Measurements from ENCODE around the gene FZR1.
"Not testable (repeated sequence)": the region's sequence is repeated elsewhere in the genome, so short reads cannot be mapped to it uniquely, and the experiment has no call there.

The FZR1 gene

GRCh38 chr19:3506384-3507340 lies 551 bp downstream of the FZR1 start:
- in situ Hi-C loops (cut with HindIII; ENCODE audit: low pct_unique_long_range_greater_than_20kb, low sequenced_read_pairs) = no loop called here
- DNase-seq (ENCODE audit: low read depth in 1 of 2, low spot score in 1 of 2) = no peak
- no peak for TF ChIP-seq JUND (IDR thresholded peaks at IDR 0.05; ENCODE audit: low read depth)

GRCh38 chr19:3507371-3508120 lies 1.4 kb downstream of the FZR1 start:
- no peak for DNase-seq (ENCODE audit: low read depth in 1 of 2, low spot score in 1 of 2)
- in situ Hi-C loops (cut with HindIII; ENCODE audit: low pct_unique_long_range_greater_than_20kb, low sequenced_read_pairs) = no loop called here
- no peak for TF ChIP-seq JUND (IDR thresholded peaks at IDR 0.05; ENCODE audit: low read depth)

DNA sequence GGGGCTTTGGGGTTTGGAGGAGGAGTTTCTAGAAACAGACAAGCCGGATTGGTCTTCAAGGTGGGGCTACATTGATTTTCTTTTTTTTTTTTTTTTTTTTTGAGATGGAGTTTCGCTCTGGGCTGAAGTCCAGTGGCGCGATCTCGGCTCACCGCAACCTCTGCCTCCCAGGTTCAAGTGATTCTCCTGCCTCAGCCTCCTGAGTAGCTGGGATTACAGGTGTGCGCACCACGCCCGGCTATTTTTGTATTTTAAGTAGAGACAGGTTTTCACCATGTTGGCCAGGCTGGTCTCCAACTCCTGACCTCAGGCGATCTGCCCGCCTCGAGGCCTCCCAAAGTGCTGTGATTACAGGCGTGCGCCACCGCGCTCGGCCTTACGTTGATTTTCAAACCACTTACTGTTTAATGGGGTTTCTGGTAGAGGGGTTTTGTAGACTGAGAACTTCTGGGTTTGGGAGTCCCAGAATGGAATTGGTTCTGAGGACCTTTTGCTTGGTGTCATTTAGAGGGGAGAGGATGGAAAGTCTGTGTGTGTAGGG lies 2.1 kb downstream of the FZR1 start:
- in situ Hi-C loops (cut with HindIII; ENCODE audit: low pct_unique_long_range_greater_than_20kb, low sequenced_read_pairs) = not testable (repeated sequence)
- peak in 1 of 2 experiments; percentile 28 for DNase-seq (ENCODE audit: low read depth in 1 of 2, low spot score in 1 of 2)

DNA sequence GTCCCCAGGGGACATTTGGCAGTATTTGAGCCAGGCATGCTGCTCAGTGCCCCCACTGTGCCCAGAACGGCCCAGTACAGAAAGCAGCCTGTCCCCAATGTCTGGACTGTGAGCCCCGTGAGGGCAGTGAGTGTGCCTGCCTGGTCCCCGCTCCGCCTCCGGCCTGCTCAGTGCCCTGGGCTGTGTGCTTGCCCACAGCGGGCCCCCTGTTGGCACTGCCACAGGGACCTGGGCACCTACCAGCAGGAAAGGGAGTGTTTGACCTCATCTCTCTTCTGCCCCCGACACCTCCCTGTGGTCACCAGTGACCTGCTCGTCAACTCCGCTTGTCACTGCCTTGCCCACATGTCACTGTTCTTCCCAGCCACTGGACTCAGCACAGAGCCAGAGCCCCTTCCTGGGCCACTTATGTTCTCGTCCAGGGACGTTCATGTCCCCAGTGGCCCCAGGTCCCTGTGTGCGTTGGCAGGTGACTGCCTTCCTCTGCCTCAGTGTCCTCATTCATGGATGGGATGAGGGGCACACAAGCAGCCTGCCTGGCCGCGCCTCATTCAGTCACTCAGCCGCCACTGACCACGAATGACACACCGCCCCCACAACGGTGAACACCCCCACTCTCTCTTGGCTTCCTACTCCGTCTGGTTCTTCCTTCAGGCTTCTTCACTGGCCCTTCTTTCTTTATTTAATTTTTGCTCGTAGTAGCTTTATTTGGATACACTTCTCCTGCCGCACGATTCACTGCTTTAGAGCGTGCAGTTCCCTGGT lies 2.8 kb downstream of the FZR1 start:
- no peak for TF ChIP-seq JUND (IDR thresholded peaks at IDR 0.05; ENCODE audit: low read depth)
- in situ Hi-C loops (cut with HindIII; ENCODE audit: low pct_unique_long_range_greater_than_20kb, low sequenced_read_pairs) = no loop called here
- no peak for DNase-seq (ENCODE audit: low read depth in 1 of 2, low spot score in 1 of 2)

DNA sequence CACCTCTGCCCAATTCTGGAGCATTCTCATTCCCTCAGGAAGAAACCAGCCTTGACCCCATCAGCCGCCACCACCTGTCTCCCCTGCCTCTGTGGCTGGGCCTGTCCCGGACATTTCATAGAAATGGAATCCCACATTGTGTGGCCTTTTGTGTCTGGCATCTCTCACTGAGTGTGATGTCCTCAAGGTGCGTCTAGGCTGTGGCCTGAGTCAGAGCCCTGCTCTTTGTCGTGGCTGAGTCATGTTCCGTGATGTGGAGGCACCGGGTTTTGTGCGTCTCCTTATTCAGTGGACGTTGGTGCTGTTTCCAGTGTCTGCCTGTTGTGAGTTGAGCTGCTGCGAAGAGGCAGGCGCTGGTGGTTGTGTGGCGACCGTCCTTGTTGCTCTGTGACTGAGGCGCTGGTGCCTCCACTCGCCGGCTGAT lies 3.5 kb downstream of the FZR1 start:
- DNase-seq (ENCODE audit: low read depth in 1 of 2, low spot score in 1 of 2) = no peak
- TF ChIP-seq JUND (IDR thresholded peaks at IDR 0.05; ENCODE audit: low read depth) = no peak
- in situ Hi-C loops (cut with HindIII; ENCODE audit: low pct_unique_long_range_greater_than_20kb, low sequenced_read_pairs) = no loop called here

- no peak for DNase-seq (ENCODE audit: low read depth in 1 of 2, low spot score in 1 of 2)
- TF ChIP-seq JUND (IDR thresholded peaks at IDR 0.05; ENCODE audit: low read depth) = no peak
- in situ Hi-C loops (cut with HindIII; ENCODE audit: low pct_unique_long_range_greater_than_20kb, low sequenced_read_pairs) = no loop called here
These were observed 4.6 kb downstream of the FZR1 start for GRCh38 chr19:3510727-3511126.

DNA sequence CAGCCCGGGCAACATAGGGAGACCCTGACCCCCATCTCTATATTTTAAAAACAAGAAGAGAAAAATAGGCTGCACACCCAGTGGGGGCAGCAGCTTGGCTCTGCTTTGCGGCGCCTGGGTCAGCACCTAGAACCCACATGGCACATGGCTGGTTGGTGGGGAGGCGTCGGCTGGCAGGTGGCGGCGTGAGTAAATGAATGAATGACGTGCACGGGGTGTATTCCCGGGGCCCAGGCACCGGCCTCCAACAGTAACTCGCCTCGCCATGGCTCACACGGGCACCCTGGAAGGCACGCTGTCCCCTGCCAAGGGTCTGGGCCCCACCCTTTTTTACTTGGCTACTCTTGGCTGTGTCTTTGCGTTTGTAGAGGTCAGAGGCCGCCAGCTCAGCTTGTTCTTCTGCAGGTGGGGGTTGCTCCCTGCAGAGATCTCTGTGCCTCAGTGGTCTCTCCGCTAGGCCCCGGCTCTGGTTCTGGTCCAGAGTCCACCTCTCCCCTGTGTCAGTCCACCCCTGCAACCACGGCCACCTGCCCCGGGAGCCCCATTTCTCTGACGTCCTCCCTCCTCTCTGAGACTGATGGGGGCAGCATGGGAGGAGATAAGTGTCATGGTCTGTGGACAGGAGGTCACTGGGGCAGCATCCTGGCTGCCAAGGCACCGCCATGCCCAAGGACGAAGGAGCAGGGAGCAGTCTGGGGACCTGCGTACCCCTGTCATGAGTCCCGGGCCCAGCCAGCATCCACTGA lies 5.6 kb downstream of the FZR1 start:
- TF ChIP-seq JUND (IDR thresholded peaks at IDR 0.05; ENCODE audit: low read depth) = no peak
- no peak for DNase-seq (ENCODE audit: low read depth in 1 of 2, low spot score in 1 of 2)
- in situ Hi-C loops (cut with HindIII; ENCODE audit: low pct_unique_long_range_greater_than_20kb, low sequenced_read_pairs) = no loop called here

DNA sequence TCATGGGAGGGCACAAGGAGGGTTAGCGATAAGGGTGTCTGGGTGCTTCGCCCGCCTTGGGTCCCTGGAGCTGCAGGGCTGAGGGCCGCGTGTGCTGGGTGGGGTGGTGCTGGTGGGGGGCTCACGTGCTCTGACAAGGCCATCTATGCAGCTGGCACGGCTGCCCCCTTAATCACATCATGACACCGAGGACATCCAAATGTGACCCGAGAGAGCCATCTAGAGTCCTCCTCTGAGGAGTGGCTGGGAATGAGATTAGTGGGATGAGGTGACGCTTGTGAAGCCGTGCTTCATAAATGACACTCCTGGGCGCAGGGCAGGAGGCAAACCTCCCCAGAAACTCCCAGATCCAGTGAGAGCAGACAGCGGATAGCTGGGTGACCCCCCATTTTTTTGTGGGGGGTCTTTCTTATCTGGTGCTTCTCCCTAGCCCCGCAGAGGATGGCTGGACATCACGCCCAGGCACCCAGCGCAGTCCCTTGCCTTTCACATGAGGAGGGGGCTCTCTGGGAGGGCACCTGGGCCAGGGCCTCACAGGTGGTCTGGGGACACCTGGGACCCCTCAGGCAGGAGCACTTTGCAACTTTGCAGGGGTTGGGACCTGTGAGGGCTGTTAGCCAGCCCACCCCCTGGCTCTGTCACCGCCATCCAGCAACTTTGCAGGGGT lies 6.6 kb downstream of the FZR1 start:
- no peak for TF ChIP-seq JUND (IDR thresholded peaks at IDR 0.05; ENCODE audit: low read depth)
- no peak for DNase-seq (ENCODE audit: low read depth in 1 of 2, low spot score in 1 of 2)
- in situ Hi-C loops (cut with HindIII; ENCODE audit: low pct_unique_long_range_greater_than_20kb, low sequenced_read_pairs) = no loop called here

- in situ Hi-C loops (cut with HindIII; ENCODE audit: low pct_unique_long_range_greater_than_20kb, low sequenced_read_pairs) = no loop called here
- DNase-seq (ENCODE audit: low read depth in 1 of 2, low spot score in 1 of 2) = no peak
- no peak for TF ChIP-seq JUND (IDR thresholded peaks at IDR 0.05; ENCODE audit: low read depth)
These were observed 7.4 kb downstream of the FZR1 start for GRCh38 chr19:3513229-3514140.

GRCh38 chr19:3514930-3515329 lies 8.8 kb downstream of the FZR1 start:
- no peak for TF ChIP-seq JUND (IDR thresholded peaks at IDR 0.05; ENCODE audit: low read depth)
- in situ Hi-C loops (cut with HindIII; ENCODE audit: low pct_unique_long_range_greater_than_20kb, low sequenced_read_pairs) = no loop called here
- no peak for DNase-seq (ENCODE audit: low read depth in 1 of 2, low spot score in 1 of 2)
